Epithelial cell of esophagus (primary cell): ENCODE results near the gene TRAK2.

Source experiments
- DNase-seq: peaks from one replicate; pipeline ENCODE4 v3.0.0; 2010; ENCODE audit warnings: low read depth
- H3K4me3 ChIP-seq: 2 replicates; pipeline ENCODE4 v1.5.1; 2011; ENCODE audit warnings: mild to moderate bottlenecking, low read length, control low read depth
- TF ChIP-seq, protein P1 (sequence below): IDR thresholded peaks from 2 replicates; pipeline ENCODE4 v1.5.1; 2011; ENCODE audit warnings: low read depth, mild to moderate bottlenecking, low read length, control low read depth, inconsistent platforms; ENCODE audit not compliant: insufficient read depth; ENCODE audit errors: missing control alignments

Gene TRAK2

DNA sequence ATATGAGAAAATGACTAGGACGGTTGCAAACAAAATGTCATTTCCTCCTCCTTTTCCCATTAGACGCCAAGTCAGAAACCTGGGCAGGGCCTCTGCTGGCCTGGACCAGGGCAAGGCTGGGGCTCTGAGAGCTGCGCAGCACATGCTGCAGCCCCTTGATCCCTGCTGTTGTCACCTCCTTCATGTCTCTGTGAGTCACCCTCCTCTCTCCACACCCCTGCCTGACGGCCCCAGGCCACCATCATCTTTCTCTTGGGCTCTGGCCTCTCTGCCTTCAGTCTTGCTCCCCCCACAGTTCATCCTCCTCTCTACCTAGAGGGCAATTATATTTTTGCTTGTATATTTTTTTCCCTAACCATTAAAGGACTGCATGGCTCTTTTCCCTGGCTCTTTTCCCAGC, 104.1 kb downstream of the TRAK2 start:
- TF ChIP-seq, protein P1, sequence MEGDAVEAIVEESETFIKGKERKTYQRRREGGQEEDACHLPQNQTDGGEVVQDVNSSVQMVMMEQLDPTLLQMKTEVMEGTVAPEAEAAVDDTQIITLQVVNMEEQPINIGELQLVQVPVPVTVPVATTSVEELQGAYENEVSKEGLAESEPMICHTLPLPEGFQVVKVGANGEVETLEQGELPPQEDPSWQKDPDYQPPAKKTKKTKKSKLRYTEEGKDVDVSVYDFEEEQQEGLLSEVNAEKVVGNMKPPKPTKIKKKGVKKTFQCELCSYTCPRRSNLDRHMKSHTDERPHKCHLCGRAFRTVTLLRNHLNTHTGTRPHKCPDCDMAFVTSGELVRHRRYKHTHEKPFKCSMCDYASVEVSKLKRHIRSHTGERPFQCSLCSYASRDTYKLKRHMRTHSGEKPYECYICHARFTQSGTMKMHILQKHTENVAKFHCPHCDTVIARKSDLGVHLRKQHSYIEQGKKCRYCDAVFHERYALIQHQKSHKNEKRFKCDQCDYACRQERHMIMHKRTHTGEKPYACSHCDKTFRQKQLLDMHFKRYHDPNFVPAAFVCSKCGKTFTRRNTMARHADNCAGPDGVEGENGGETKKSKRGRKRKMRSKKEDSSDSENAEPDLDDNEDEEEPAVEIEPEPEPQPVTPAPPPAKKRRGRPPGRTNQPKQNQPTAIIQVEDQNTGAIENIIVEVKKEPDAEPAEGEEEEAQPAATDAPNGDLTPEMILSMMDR = no peak
- H3K4me3 ChIP-seq = no peak overlapping the region
- DNase-seq = no peak

DNA sequence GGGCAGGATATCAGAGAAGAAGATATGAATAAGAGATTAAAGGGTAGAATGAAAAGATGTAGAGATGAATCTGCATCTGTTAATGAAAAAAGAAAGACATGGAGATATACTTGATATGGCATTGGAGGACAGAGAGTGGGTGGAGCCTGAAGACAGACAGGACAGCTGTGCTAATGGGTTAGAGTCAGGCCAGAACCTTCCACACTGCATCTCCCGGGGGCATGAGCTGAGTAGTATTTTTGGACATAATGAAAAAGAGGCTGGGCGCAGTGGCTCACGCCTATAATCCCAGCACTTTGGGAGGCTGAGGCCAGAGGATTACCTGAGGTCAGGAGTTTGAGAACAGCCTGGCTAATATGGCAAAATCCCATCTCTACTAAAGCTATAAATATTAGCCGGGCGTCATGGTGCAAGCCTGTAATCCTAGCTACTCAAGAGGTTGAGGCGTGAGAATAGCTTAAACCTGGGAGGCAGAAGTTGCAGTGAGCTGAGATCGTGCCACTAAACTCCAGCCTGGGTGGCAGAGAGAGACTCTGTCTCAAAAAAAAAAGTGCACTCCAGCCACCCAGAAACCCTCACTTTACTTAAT, 105.5 kb downstream of the TRAK2 start:
- no peak for DNase-seq
- no peak overlapping the region for H3K4me3 ChIP-seq
- TF ChIP-seq, protein P1 = no peak

DNA sequence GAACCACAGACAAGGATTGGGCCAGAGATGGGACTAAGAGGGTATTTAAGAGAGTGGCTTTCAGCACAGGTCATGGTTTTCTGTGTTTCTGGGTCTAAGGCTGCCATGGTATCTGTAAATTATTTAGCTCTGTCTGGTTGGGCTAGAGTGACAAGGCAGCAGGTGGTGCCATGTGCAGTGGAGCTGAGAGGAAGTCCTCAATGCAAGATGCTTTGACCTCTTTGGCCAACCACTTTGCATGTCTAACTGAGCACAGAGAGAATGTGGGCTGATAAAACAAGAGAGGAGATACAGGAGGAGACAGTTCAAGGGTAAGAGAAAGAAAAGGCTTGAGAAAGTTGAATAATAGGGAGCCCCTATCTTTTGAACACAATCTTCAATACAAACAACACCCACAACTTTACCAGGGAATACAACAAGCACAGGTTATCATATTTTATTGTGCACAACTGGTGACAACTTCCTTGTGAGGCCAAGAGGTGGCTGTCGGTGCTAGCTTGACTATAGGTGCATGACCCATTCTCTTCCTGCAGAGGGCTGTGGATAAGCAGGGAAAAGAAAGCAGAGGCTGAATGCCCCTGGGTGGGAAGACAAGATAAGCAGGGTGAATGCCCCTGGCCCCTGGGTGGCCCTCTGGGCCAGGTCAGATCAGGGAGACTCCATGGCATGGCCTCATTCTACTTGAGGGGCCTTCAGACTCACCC, 106.4 kb downstream of the TRAK2 start:
- TF ChIP-seq, protein P1 = peak; percentile 31
- peak; percentile 4 for DNase-seq

DNA sequence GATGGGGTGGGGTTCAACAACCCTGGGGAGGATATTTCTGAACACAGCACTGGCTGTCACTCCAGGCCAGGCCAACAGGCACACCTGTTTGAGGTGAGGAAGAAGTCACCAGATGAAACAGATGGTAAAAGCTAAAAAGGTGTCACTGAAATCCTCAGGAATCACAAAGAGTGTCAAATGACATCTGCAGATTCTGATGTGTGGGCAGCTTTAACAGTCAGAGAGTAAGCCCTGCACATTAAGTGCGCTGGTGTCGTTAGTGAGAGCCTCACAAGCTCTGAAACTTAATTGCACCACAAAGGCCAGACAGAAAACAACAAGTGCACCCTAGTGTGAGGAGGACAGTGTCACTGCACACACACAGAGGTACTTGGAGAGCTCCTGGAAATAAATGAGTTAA, 107.7 kb downstream of the TRAK2 start:
- DNase-seq = no peak
- no peak overlapping the region for H3K4me3 ChIP-seq
- TF ChIP-seq, protein P1 = no peak

More for the DNA sequence above, 106.4 kb downstream of the TRAK2 start:
- H3K4me3 ChIP-seq = no peak overlapping the region

DNA sequence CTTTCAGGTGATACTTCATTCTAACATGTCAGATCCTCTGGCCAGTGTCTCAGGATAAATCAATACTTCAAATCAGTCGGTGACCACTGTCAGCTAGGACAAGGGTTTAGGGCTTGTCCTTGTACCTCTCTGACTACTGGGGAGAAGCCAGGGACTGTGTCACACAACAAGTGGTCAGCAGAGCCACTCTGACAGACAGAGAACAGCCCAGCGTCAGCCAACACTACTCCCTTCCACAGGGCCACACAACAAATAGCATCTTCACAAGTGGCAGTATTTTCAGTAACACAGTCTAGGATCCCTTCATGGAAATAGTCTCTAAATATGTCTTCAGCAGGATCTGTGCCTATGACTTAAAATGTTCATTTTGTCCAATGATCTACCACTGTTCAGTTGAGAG, 108.3 kb downstream of the TRAK2 start:
- DNase-seq = no peak
- no peak overlapping the region for H3K4me3 ChIP-seq
- TF ChIP-seq, protein P1 = no peak

DNA sequence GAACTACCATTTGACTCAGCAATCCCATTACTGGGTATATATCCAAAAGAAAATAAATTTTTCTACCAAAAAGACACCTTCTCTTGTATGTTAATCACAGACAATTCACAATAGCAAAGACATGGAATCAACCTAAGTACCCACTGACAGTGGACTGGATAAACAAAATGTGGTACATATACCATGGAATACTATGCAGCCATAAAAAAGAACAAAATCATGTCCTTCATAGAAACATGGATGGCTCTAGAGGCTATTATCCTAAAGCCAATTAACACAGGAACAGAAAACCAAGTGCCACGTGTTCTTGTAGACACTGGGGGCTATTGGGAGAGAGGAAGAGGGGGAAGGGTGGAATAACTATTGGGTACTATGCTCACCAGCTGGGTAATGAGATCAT, 121.8 kb downstream of the TRAK2 start:
- H3K4me3 ChIP-seq = no peak overlapping the region
- TF ChIP-seq, protein P1 = no peak
- no peak for DNase-seq

DNA sequence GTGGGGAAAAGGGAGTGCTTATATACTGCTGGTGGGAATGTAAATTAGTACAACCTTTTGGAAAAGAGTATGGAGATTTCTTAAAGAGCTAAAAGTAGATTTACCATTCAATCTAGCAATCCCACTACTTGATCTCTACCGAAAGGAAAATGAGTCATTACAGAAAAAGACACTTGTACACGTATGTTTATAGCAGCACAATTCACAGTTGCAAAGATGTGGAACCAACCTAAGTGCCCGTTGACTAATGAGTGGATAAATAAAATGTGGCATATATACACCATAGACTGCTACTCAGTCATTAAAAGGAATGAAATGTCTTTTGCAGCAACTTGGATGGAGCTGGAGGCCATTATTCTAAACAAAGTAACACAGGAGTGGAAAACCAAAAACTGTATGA, 123.6 kb downstream of the TRAK2 start:
- no peak for DNase-seq
- no peak overlapping the region for H3K4me3 ChIP-seq
- TF ChIP-seq, protein P1 = no peak
